ENCODE measurements around the gene RLBP1.
"Not testable (repeated sequence)": the region's sequence is repeated elsewhere in the genome, so short reads cannot be mapped to it uniquely, and the experiment has no call there.

DNA sequence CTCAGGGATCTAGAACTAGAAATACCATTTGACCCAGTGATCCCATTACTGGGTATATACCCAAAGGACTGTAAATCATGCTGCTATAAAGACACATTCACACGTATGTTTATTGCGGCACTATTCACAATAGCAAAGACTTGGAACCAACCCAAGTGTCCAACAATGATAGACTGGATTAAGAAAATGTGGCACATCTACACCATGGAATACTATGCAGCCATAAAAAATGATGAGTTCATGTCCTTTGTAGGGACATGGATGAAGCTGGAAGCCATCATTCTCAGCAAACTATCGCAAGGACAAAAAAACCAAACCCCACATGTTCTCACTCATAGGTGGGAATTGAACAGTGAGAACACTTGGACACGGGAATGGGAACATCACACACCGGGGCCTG lies 28.8 kb upstream of the RLBP1 start:
- TF ChIP-seq, protein P1, sequence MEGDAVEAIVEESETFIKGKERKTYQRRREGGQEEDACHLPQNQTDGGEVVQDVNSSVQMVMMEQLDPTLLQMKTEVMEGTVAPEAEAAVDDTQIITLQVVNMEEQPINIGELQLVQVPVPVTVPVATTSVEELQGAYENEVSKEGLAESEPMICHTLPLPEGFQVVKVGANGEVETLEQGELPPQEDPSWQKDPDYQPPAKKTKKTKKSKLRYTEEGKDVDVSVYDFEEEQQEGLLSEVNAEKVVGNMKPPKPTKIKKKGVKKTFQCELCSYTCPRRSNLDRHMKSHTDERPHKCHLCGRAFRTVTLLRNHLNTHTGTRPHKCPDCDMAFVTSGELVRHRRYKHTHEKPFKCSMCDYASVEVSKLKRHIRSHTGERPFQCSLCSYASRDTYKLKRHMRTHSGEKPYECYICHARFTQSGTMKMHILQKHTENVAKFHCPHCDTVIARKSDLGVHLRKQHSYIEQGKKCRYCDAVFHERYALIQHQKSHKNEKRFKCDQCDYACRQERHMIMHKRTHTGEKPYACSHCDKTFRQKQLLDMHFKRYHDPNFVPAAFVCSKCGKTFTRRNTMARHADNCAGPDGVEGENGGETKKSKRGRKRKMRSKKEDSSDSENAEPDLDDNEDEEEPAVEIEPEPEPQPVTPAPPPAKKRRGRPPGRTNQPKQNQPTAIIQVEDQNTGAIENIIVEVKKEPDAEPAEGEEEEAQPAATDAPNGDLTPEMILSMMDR (IDR thresholded peaks at IDR 0.05; ENCODE audit: borderline replicate concordance, extremely low read depth, low read length, poor library complexity, severe bottlenecking) = not testable (repeated sequence)
- not testable (repeated sequence) for TF ChIP-seq EZH2 (IDR thresholded peaks at IDR 0.05; ENCODE audit: borderline replicate concordance, low read depth, low read length, severe bottlenecking)
